ENCODE results near the gene ADGRV1.

ADGRV1 gene

DNA sequence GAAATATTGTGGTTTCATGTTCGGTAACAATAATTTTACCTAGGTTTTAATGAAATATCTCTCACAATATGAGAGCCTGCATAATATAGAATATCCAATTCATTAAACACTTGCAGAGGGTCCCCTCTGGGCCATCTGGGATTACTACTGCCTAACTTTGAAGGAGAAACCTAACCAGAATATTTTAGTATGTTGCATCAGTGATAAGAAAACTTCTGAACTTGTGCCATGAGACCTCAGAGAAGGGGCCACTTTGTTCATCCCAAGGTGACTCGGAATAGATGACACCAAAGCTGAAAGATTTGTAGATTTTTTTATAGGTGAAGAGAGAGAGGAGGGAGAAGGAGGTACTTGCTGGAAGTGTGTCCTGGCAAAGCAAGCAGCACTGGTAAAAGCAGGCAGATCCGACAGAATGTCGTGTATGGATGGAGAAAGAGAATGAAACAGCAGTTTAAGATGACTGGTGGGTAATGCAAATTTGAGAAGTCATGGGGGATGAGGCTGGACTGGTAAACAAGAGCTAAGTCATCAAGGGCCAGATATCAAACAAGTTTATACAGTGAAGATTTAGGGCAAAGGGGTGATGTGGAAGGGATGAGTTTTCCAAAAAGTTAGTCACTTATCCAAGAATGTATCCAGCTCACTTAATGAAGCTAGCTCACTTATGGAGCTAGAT is 372.3 kb downstream of the ADGRV1 start:
- Histone ChIP-seq H3K36me3 (ENCODE audit: control insufficient read depth, insufficient read depth, low read length) (no peaks in the 10 kb centered on the region), H3K27me3 (ENCODE audit: control insufficient read depth, insufficient read depth, low read length) (no peaks in the 10 kb centered on the region)

DNA sequence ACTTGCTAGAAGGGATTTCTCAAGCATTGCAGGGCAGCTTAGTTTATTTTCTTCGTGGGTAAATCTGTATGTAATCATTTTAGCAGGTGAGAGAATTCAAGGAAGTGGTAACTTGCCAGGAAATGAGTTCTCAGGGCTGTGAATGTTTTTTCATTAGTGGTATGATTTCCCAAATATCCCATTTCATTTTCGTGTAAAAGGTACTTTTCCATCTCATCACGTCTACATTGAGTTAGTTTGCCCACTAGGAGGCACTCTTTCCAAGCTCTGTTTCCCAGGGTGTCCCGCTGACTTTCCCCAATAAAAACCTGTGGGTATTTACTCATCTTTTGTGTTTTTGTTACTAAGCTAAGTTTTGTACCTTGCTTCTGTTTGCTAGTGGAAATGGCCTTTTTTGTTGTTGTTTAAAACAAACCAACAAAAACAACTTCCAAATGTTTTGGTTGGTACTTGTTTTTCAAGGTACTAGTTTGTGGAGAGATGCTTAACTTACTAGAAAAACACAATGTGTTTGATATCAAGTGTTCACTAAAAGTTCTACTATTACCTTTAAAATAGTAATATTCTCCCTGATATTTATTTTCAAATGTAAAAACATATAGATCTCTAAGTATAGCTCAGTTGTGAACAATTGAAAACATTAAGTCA is 373.6 kb downstream of the ADGRV1 start:
- H3K9me3 ChIP-seq (ENCODE audit: control insufficient read depth, insufficient read depth, low read length), result no peaks in the 10 kb centered on the region
- H3K36me3 ChIP-seq (ENCODE audit: control insufficient read depth, insufficient read depth, low read length), result no peaks in the 10 kb centered on the region
- peaks cover 7% of the 10 kb centered on the region for H3K4me1 ChIP-seq (ENCODE audit: control insufficient read depth, insufficient read depth, low read length)
- no peak overlapping the region for H3K9ac ChIP-seq (ENCODE audit: low read depth, low read length)
- H3K27me3 ChIP-seq (ENCODE audit: control insufficient read depth, insufficient read depth, low read length), result no peaks in the 10 kb centered on the region
- H3K4me3 ChIP-seq (ENCODE audit: low read depth, low read length), result no peak overlapping the region

More for the DNA sequence above, 372.3 kb downstream of the ADGRV1 start:
- Histone ChIP-seq H3K4me3 (ENCODE audit: low read depth, low read length) (no peak overlapping the region), H3K9ac (ENCODE audit: low read depth, low read length) (no peak overlapping the region), H3K9me3 (ENCODE audit: control insufficient read depth, insufficient read depth, low read length) (no peaks in the 10 kb centered on the region), H3K4me1 (ENCODE audit: control insufficient read depth, insufficient read depth, low read length) (peaks cover 7% of the 10 kb centered on the region)

DNA sequence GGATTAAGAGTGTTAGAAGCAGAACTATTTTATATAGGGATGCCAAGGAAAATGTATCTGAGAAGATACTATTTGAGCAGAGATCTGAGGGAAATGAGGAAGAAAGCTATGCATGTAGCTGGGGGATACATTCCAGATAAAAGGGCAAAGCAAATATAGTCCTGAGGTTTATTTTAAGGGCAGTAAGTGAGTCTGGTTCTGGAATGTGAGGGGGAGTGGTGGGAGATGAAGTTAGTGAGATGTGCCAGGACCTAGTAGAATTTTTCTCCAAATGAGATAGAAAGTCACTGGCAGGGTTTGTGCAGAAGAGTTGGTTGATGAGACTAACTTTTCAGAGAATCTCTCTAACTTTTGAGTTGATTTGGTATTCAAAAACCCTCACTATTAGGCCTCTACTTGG is 374.7 kb downstream of the ADGRV1 start:
- no peaks in the 10 kb centered on the region for H3K9me3 ChIP-seq (ENCODE audit: control insufficient read depth, insufficient read depth, low read length)
- H3K4me3 ChIP-seq (ENCODE audit: low read depth, low read length), result no peak overlapping the region
- no peaks in the 10 kb centered on the region for H3K36me3 ChIP-seq (ENCODE audit: control insufficient read depth, insufficient read depth, low read length)
- peaks cover 7% of the 10 kb centered on the region for H3K4me1 ChIP-seq (ENCODE audit: control insufficient read depth, insufficient read depth, low read length)
- no peak overlapping the region for H3K9ac ChIP-seq (ENCODE audit: low read depth, low read length)
- H3K27me3 ChIP-seq (ENCODE audit: control insufficient read depth, insufficient read depth, low read length), result no peaks in the 10 kb centered on the region

DNA sequence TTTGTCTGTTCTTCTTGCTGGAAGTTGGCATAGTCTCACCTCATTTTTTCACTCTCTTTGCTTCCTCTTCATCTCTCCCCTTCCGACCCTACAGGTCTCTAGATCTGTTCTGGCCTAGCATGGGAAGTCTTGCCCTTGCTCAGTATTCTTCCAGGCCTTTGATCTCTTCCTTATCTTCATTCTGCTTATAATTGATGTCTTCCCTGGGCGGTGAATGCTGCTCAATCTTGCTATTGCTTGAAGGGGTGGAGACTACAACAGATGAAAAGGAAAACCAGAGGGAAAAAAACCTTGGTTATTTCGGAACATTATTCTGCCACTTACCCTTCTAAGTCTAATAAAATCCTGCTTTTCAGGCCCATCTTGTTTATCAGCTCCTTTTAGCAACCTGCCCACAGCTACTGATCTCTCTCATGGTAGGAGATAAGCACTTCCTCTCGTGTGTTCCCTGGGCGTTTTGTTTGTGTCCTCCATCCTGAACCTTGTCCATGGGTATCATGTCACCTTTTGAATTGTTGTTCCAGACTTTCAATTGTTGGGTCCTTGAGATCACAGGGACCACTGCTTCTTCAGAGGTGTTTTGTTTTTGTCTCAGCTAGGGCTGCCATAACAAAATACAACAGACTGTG is 375.6 kb downstream of the ADGRV1 start:
- no peaks in the 10 kb centered on the region for H3K36me3 ChIP-seq (ENCODE audit: control insufficient read depth, insufficient read depth, low read length)
- H3K4me1 ChIP-seq (ENCODE audit: control insufficient read depth, insufficient read depth, low read length), result peaks cover 7% of the 10 kb centered on the region
- H3K4me3 ChIP-seq (ENCODE audit: low read depth, low read length), result no peak overlapping the region
- no peaks in the 10 kb centered on the region for H3K27me3 ChIP-seq (ENCODE audit: control insufficient read depth, insufficient read depth, low read length)
- H3K9ac ChIP-seq (ENCODE audit: low read depth, low read length), result no peak overlapping the region
- H3K9me3 ChIP-seq (ENCODE audit: control insufficient read depth, insufficient read depth, low read length), result no peaks in the 10 kb centered on the region

DNA sequence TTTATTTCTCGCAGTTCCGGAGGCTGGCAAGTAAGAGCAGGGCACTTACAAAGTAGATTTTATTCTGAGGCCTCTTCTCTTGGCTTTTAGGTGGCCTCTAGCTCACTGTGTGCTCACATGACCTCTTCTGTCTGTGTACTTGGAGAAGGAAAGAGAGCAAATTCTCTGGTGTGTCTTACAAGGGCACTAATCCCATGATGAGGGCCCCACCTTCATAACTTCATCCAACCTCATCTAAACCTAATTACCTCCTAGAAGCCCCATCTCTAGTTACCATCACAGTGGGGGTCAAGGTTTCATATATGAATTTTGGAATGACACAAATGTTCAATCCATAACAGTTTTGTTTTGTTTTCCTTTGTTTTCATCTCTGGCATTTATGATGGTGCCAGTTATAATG is 376.1 kb downstream of the ADGRV1 start:
- Histone ChIP-seq H3K4me3 (ENCODE audit: low read depth, low read length) (no peak overlapping the region), H3K9ac (ENCODE audit: low read depth, low read length) (no peak overlapping the region), H3K4me1 (ENCODE audit: control insufficient read depth, insufficient read depth, low read length) (peaks cover 9% of the 10 kb centered on the region), H3K27me3 (ENCODE audit: control insufficient read depth, insufficient read depth, low read length) (no peaks in the 10 kb centered on the region), H3K36me3 (ENCODE audit: control insufficient read depth, insufficient read depth, low read length) (no peaks in the 10 kb centered on the region), H3K9me3 (ENCODE audit: control insufficient read depth, insufficient read depth, low read length) (no peaks in the 10 kb centered on the region)

DNA sequence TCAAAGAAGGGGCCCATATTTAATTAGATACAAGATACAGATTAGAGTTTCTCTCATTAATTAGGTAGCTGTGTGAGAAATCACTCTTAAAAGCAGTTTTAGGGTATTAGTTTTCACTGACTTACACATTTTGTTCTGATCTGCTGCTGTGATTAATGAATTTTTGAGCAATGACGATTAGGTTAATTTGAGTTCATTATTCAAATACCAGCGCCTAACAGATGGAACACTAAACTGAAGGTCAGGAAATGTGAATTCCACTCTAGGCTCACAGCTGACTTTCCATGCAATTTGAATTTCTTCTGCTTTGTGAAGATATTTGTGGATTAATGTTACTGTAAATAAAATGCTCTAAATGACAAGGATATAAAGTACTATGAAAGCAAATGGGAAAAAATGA is 380.6 kb downstream of the ADGRV1 start:
- H3K27me3 ChIP-seq (ENCODE audit: control insufficient read depth, insufficient read depth, low read length), result no peaks in the 10 kb centered on the region
- H3K4me3 ChIP-seq (ENCODE audit: low read depth, low read length), result no peak overlapping the region
- H3K36me3 ChIP-seq (ENCODE audit: control insufficient read depth, insufficient read depth, low read length), result no peaks in the 10 kb centered on the region
- H3K4me1 ChIP-seq (ENCODE audit: control insufficient read depth, insufficient read depth, low read length), result peaks cover 20% of the 10 kb centered on the region
- H3K9ac ChIP-seq (ENCODE audit: low read depth, low read length), result no peak overlapping the region
- no peaks in the 10 kb centered on the region for H3K9me3 ChIP-seq (ENCODE audit: control insufficient read depth, insufficient read depth, low read length)

DNA sequence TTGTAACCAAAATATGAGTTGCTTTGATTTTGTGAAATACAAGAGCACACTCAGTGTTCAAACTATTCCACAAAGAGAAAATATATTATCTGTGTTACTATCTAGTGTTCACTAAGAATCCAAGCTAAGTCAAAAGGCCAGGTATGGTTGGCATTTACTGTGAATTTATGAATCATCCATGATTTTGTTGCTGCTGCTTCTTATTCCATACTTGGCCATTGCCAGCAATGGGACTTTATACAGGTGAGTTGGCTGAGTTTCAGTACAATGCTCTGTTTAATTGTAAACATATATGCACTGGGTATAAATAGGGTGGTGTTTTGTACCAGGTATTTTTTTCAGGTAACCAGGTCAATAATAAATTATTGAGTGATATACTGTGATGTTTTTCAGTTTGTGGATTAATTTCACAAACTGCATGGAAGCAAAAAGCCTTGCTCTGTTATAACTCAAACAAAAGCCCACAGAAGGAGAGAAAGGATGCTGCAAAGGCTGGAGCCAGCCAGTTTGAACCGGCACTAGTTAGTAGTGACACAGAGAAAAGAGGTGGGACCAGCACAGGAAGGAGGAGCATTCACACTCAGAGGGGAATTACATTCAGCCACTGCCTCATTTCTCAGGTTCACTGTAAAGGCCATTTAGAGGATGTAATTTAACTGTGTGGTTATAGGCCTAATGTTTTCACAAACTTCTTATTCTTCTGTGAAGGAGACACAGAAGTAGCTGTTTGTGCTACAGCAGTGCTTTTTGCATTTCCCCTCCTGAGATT is 381.8 kb downstream of the ADGRV1 start:
- Histone ChIP-seq H3K27me3 (ENCODE audit: control insufficient read depth, insufficient read depth, low read length) (no peaks in the 10 kb centered on the region), H3K4me3 (ENCODE audit: low read depth, low read length) (no peak overlapping the region), H3K4me1 (ENCODE audit: control insufficient read depth, insufficient read depth, low read length) (peaks cover 20% of the 10 kb centered on the region), H3K36me3 (ENCODE audit: control insufficient read depth, insufficient read depth, low read length) (no peaks in the 10 kb centered on the region), H3K9ac (ENCODE audit: low read depth, low read length) (peak overlapping the region; percentile 50), H3K9me3 (ENCODE audit: control insufficient read depth, insufficient read depth, low read length) (no peaks in the 10 kb centered on the region)

DNA sequence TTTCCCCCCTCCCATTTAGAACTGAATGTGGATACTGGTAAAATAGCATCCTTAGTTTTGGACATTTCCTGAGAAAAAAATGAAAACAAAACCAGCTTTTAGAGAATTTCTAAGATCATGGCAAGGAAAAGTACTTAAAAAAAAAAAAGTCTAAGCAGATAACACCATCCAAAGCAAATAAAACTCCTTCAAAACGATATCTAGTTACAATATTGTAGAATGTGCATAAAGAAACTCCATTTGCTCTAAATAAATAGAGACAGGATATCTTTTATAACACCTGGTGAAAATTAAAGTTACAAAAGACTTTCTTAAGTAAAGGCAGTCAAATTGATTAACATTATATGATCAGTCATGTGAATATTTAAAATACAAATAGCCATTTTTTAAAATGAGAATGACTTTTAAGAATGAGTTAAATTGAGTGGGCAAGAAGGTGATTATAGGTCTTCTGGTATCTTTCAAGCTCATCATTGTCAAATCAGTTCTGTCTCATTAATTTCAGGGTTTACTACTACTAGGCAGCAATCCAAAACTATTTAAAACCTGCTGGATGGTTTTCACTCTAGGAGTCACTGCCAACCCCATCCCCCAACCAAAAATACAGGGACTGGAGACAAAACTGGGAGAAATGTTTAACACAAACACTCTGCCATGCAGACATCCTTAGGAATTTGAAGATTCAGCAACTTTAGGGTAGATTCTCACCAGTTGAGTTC is 382.6 kb downstream of the ADGRV1 start:
- H3K36me3 ChIP-seq (ENCODE audit: control insufficient read depth, insufficient read depth, low read length), result no peaks in the 10 kb centered on the region
- H3K4me1 ChIP-seq (ENCODE audit: control insufficient read depth, insufficient read depth, low read length), result peaks cover 20% of the 10 kb centered on the region
- no peaks in the 10 kb centered on the region for H3K27me3 ChIP-seq (ENCODE audit: control insufficient read depth, insufficient read depth, low read length)
- H3K9ac ChIP-seq (ENCODE audit: low read depth, low read length), result no peak overlapping the region
- no peak overlapping the region for H3K4me3 ChIP-seq (ENCODE audit: low read depth, low read length)
- H3K9me3 ChIP-seq (ENCODE audit: control insufficient read depth, insufficient read depth, low read length), result no peaks in the 10 kb centered on the region

DNA sequence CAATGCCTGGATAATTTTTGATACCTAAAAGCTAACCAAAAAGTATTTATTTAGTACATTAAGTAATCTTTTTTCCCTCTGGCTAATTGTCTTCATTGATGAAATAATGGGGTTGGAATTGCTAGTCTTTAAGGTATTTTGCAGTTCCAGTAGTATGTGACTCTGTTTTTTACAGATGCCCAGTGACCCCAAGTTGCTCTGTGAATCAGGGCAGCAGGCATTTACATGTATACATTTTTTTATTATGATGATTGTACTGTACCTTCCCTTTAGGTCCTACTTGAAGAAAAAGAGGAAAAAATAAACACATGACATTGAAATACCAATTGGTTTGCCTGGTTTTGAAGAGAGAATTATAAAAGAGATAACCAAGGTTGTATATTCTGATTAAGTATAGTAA is 385.5 kb downstream of the ADGRV1 start:
- Histone ChIP-seq H3K9me3 (ENCODE audit: control insufficient read depth, insufficient read depth, low read length) (no peaks in the 10 kb centered on the region), H3K4me1 (ENCODE audit: control insufficient read depth, insufficient read depth, low read length) (peaks cover 20% of the 10 kb centered on the region), H3K4me3 (ENCODE audit: low read depth, low read length) (no peak overlapping the region), H3K36me3 (ENCODE audit: control insufficient read depth, insufficient read depth, low read length) (no peaks in the 10 kb centered on the region), H3K27me3 (ENCODE audit: control insufficient read depth, insufficient read depth, low read length) (no peaks in the 10 kb centered on the region), H3K9ac (ENCODE audit: low read depth, low read length) (no peak overlapping the region)

DNA sequence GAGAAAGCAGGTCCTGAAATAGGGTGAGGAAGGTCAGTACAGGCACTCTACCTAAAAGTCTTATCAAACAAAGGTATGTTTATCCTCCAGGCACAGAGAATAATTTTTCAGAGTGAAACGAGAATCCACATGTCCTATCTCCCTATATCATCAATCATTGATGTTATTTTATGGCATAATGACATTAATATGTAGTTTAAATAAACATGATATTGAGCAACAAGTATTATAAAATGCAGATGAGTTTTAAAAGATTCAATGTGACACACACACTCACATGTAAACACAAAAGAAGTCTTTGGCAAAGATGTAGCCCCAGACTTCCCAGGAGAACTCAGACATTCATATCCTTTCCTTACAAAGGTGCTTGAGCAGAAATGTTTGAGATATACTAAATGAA is 389.1 kb downstream of the ADGRV1 start:
- Histone ChIP-seq H3K9me3 (ENCODE audit: control insufficient read depth, insufficient read depth, low read length) (no peaks in the 10 kb centered on the region), H3K4me1 (ENCODE audit: control insufficient read depth, insufficient read depth, low read length) (no peaks in the 10 kb centered on the region), H3K4me3 (ENCODE audit: low read depth, low read length) (no peak overlapping the region), H3K9ac (ENCODE audit: low read depth, low read length) (no peak overlapping the region), H3K36me3 (ENCODE audit: control insufficient read depth, insufficient read depth, low read length) (no peaks in the 10 kb centered on the region), H3K27me3 (ENCODE audit: control insufficient read depth, insufficient read depth, low read length) (no peaks in the 10 kb centered on the region)

DNA sequence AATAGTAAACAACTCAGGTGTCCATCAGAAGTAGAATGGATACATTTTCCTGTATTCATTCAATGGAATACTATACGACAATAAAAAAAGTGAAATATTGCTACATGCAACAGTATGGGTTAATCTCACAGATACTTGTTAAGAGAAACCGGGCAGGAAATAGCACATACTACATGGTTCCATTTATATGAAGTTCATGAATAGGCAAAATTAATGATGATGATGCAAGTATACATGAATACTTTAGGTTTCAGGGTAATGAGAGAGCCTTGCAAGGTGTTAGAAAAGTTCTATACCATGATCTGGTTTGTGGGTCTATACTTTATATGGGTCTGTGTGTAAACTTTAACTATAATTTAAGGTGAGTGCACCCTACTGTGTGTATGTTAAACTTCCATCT is 390.4 kb downstream of the ADGRV1 start:
- Histone ChIP-seq H3K4me3 (ENCODE audit: low read depth, low read length) (no peak overlapping the region), H3K36me3 (ENCODE audit: control insufficient read depth, insufficient read depth, low read length) (no peaks in the 10 kb centered on the region), H3K27me3 (ENCODE audit: control insufficient read depth, insufficient read depth, low read length) (no peaks in the 10 kb centered on the region), H3K9ac (ENCODE audit: low read depth, low read length) (no peak overlapping the region), H3K4me1 (ENCODE audit: control insufficient read depth, insufficient read depth, low read length) (no peaks in the 10 kb centered on the region), H3K9me3 (ENCODE audit: control insufficient read depth, insufficient read depth, low read length) (no peaks in the 10 kb centered on the region)

All from iPS-15b (cell line).